GM12873 (cell line): ENCODE data around the gene MAGI1.

Experiments
- CTCF ChIP-seq: IDR thresholded peaks from 2 replicates; pipeline ENCODE4 v1.5.1; 2012; ENCODE audit warnings: low read depth, mild to moderate bottlenecking, moderate library complexity, low read length, control low read depth; ENCODE audit not compliant: insufficient read depth; ENCODE audit errors: missing control alignments

The MAGI1 gene

GRCh38 chr3:65846936-65847335 lies 191.8 kb downstream of the MAGI1 start:
- TF ChIP-seq CTCF, result no peak

GRCh38 chr3:65844370-65844769 lies 194.3 kb downstream of the MAGI1 start:
- TF ChIP-seq CTCF, result no peak

- no peak for TF ChIP-seq CTCF
Observed at GRCh38 chr3:65843732-65844131, 195.0 kb downstream of the MAGI1 start.

GRCh38 chr3:65837604-65838003 lies 201.1 kb downstream of the MAGI1 start:
- TF ChIP-seq CTCF, result no peak

- no peak for TF ChIP-seq CTCF
Observed at GRCh38 chr3:65836047-65836446, 202.7 kb downstream of the MAGI1 start.

- TF ChIP-seq CTCF, result no peak
Observed at GRCh38 chr3:65833761-65834505, 204.8 kb downstream of the MAGI1 start.

GRCh38 chr3:65831733-65832425 lies 206.8 kb downstream of the MAGI1 start:
- TF ChIP-seq CTCF, result no peak
